HTERT RPE-1 (cell line): Measurements from ENCODE around the gene CC2D2A.

Experiments
- in situ Hi-C: fragments of 300-500 bp; cut with MboI; formaldehyde crosslinking; loops from 4 replicates; pipeline ENCODE4 v1.14.3; 2020; ENCODE audit warnings: low sequenced_read_pairs

CC2D2A gene

DNA sequence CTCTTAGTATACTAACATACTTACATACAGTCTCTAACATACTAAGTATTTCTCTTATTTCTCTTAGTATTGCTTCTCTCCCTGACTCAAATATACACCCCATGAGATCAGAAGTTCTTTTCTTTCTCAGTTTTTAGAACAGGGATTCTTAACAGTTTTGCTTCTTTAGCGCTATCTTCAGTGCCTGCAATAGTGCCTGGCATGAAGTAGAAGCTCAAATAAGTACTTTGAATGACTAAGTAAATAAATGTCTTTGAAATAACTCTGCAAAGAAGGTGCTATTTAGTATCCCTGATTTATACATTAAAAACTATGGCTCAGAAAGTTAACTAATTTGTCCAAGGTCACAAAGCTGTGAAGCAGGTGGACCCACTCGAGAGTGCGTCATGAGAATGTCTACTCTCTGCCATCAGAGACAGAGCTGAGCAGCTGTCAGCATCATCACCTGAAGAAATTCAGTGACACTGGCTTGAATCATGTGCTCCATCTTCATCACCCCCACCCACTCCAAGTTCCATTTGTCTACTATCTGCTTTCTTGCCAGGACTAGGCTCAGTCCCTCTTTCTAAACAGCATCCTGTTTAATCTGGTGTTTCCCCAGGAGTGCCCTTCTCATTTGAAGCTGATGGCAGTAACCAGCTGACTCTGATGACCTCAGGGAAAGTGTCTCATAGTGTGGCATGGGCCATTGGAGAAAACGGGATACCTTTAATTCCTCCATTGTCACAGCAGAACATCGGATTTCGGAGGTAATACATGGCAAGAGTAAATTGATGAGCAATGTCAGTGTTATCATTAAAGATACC, 83.1 kb downstream of the CC2D2A start:
- in situ Hi-C loops: no loop called here

DNA sequence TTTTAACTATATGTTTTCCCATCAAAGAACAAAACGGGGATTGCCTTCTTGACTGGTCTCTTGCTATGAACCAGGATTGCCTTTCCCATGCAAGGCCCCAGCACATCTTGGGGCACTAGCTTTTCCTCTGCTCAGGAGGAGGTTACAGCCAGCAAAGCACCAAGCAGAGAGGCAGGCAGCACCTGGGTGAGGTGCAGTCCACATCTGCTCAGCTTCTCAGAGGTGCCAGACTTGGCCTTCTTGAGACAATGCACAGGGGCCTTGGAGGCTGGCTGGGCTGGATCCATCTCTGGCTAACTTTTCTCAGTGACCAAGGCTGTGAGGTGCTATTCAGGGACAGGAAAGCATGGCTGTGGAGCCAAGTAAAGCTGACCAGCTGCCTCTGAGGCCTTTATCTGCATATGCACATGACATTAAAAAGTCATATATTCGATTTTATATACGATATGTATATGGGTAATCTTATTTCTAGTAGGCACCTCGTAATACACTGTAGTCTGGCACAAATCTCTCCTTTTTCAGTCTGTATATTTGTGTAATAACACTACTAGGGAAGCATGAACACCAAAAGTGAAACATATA, 86.9 kb downstream of the CC2D2A start:
- in situ Hi-C loops: no loop called here

DNA sequence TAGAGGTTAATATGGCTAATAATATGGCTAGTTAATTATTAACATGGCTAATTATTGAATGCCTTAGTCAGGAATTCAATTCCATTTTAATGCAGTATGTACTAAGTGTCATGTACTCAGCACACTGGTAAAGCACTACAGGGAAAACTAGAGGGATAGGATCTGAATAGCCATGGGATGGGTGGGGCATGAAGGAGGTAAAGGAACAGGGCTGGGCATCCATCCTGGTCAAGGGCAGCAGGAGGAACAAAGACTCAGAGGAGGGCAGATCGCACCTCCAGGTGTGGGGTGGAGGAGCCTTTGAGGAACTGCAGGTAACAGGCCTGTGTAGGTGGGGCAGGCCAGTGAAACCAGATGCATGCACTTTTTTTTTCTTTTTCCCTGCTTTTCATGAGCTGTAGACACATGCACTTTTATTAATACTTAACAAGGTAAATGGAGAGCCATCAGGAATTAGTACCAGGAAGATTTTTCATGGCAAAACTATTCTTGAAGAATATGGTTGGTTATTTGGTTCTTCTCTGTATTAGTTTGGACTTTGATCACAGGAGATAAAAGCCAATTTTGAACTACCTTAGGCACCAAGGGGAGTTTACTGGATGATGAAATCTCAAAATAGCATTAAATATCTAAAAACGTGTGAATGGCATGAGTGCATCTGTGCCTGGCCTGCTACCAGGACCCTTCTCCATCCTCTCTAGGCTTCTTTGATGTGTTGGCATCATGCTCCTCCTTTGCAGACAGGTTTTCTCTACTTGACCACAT, 88.3 kb downstream of the CC2D2A start:
- in situ Hi-C loops: no loop called here

DNA sequence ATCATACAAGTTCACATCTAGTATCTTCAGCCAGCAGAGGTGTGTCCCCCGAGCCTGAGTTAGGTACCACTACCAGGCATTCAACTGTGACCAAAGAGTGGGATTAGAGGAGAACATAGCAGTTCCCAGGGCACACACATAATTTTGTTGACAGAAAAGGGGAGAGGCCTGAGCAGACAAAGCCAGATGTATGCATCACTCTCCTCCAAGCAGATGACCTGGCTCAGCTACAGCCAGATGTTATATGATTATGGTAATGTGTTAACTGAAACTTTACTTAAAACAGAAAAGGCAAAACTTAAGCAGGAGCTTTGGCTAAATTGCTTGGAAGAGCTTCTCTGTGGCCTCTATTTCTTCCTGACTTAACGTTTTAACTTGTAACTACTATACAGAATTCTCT, 88.9 kb downstream of the CC2D2A start:
- in situ Hi-C loops: no loop called here

DNA sequence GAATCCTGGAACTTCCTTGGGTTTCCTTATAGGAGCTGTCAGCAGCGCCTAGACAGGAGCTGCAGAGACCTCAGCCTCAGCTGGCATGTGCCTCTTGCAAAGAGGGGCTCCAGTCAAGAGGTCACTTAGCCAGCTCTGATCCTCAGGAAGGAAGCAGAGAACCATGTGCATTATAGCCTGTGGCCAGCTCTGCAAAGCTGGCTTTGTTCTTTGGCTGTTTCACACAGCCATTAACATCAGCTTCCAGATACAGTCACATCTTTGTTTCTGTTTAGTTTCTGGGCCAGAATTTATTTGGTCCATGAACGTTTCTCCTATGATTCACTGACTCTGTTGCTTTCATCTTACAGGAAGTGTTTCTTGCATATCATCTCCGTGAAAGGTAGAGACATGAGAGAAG, 92.4 kb downstream of the CC2D2A start:
- in situ Hi-C loops: no loop called here

DNA sequence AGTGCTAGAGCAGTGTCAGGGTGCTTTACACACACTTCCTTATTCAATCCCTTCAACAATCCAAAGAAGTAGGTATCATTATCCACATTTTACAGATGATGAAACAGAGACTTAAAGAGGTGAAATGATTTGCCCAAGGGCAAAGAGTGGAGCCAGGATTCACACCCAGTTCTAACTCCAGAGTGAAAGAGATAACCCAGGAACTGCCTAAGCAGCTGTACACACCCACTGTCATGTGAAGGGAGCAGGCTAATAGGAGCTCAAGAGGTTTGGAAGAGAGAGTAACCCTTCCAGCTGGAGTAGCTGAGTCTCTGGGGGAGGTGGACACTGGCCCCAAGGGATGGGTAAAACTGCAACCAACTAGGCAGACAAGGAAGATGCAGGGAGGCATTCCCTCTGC, 92.9 kb downstream of the CC2D2A start:
- in situ Hi-C loops: no loop called here

DNA sequence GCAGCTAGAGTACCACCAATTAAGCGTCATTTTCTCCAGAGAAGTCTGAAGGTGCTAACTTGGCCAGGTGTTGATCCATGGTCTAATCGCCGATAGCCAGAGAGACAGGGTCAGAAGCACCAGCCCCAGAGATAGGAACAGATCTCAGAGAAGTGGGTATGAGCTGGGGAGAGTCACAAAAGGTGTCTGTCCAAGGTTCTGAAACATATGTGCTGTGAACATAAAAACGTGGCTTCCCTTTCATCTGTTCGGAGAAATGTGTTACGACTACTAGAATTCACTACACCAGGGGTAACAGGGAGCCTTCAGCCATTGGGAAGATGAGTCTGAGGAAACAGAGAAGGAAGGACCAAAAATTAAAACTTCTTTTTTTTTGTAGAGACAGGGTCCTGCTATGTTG, 94.2 kb downstream of the CC2D2A start:
- in situ Hi-C loops: no loop called here

DNA sequence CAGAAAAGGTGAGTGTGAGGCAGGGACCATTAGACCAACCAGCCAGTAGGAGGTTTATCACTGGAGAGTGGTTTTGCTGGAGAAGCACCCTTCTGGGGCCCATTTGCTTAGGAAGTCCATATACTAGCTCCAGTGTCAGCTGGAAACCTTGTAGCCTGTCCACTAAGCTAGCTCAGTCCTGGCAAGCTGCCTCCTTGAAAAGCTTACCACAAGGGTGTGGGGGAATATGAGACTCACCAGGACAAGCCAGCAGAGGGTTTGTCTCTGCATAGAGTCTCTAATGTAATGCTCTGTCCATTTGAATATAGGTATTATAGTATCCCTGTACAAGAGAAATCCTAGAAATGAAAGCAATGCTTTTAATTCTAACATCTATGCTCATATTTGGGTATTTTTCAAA, 99.1 kb downstream of the CC2D2A start:
- in situ Hi-C loops: no loop called here

DNA sequence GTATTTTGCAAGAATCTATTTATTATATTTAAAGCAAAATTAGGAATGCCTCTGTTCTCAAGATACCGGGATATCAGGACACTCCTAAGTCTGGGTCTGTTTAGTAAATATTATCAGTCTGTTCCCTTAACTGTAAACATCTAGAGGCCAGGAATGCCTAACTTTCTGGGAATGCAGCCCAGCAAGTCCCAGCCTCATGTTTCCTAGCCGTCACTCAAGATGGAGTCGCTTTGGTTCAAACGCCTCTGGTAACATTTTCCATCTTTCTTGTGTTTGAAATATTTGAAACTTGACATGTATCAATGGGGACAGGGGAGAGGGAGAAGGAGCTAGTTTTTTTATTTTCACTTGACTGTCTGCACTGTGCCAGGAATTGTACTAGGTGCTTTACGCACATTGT, 100.1 kb downstream of the CC2D2A start:
- in situ Hi-C loops: no loop called here

DNA sequence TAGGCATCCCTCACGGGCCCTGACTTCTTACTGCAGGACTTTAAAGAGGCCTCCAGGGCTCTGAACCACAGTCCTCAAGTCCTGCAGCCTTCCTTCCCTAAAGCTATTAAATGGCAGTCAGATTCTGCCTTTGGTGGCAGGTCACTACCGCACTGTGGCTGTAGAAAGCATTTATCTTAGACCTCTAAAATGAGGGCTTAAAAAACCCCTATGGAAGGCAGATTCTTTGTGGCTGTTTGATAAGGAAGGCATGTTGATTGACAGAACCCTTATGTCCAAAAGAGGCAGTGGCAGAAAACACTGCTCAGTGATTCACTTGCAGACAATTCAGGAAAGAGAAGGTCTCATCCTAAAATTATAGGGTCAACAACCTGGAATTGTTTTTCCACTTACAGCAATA, 106.3 kb downstream of the CC2D2A start:
- in situ Hi-C loops: no loop called here

DNA sequence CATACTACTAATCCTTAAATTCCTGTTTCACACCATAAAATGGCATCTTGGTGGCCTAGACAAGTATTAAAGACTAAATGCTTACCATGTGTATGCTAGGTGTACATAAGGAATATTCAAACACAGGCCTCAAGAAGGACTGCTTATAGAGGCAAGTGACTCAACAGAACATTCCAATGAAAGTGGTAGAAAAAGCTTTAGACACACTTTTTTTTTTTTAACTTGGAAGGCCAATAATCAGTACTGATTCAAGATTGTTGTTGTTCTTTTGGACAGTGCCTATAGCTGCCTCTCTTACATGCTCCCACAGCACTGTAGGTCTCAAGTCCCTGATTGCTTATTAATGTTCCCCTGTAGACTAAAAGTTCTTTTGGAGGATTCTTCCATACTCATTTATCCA, 107.8 kb downstream of the CC2D2A start:
- in situ Hi-C loops: no loop called here

DNA sequence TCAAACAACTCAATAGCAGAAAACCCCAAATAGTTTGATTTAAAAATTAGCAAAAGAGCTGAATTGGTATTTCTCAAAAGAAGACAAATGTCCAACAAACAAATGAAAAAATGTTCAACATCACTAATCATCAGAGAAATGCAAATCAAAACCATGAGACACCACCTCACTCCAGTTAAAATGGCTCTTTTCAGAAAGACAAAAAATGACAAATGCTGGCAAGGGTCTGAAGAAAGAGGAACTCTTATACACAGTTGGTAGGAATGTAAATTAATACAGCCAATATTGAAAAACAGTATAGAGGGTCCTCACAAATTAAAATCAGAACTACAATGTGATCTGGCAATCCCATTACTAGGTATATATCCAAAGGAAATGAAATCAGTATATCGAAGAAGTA, 115.1 kb downstream of the CC2D2A start:
- in situ Hi-C loops: no loop called here

DNA sequence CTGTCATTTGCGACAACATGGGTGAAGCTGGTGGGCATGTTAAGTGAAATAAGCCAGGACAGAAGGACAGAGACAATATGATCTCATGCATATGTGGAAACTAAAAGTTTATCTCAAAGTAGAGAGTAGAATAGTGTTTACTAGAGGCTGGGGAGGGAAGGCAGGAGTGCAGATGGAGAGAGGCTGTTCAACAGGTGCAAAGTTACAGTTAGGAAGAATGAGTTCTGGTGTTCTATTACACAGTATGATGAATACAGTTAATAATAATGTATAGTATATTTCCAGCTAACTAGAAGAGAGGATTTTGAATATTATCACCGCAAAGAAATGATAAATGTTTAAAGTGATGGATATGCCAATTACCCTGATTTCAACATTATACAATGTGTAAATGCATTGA, 115.6 kb downstream of the CC2D2A start:
- in situ Hi-C loops: no loop called here

DNA sequence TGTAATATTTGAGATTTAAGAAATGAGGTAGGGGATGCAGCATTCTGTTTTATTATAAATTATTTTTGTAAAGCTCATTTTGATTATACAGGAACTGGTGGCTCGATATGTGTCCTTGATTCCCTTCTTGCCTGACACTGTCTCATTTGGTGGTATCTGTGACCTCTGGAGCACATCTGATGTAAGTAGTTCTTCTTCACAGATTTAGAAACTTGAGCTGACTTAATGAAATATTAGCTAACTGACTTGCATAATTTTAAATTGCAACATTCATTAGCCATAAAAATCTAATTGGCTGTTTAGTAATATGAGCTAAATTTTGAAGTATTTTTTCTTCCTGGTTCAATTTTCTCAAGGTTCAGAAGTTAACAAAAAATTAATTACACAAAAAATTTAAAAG, 116.4 kb downstream of the CC2D2A start:
- in situ Hi-C loops: no loop called here

DNA sequence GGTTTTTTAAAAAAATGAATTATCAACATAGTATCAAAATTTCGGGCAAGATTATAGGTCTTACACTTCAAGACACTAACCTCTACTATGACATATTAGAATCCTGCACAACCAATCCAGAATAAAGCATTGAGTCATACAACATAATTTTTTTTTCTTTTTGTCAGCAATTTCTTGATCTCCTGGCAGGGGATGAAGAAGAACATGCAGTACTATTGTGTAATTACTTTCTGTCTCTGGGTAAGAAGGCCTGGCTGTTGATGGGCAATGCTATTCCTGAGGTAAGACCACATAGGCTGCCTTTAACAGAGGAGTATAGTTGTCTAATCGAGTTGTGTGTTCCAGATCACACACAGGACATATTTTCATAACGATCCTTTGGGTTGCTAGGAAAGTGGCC, 118.0 kb downstream of the CC2D2A start:
- in situ Hi-C loops: no loop called here

DNA sequence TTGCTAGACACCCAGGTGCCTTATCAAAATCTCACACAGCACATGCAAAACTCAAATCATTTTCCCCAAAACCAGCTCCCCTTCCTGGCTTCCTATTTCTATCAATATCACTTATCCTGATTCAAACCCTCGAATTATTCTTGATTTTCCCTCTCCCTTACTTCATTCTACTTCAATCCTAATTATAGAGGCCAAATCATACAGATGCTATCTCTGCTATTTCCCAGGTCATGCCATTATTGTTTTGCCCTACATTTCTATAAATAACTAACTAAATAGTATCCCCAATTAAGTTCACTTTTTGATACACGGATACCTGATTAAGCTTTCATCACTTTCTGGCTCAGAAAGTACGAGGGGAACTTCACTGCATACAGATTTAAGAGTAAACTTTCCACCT, 123.1 kb downstream of the CC2D2A start:
- in situ Hi-C loops: no loop called here

DNA sequence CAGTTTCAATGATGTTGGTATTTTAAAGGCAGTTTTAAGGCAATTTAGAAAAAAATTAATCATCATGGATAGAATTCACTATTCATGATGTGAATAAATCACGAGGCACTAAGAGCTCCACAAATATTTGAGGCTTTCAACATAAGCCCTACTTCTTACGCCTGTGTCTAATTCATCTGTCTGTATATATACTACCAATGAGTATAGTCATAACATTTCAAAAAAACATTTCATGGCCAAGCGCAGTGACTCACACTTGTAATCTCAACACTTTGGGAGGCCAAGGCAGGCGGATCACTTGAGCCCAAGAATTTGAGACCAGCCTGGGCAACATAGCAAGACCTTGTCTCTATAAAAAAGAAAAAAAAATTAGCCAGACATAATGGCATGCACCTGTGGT, 129.0 kb downstream of the CC2D2A start:
- in situ Hi-C loops: no loop called here

DNA sequence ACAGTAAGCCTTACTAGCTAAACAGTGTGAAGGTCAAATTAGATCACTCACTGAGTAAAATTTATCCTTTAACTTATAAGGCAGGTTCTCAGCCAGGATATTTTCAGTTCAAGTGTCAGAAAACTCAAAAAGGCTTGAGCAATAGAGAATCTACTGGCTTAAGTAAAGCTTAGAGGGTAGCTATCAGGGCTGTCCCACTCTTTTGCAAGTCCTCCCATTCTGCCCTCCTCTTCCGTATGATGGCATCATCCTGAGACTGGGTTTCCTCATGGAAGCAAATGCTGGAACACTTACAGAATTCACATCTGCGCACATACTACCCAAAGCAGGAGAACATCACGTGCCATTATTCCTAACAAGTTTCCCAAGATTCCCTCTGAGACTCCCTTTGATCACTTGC, 130.5 kb downstream of the CC2D2A start:
- in situ Hi-C loops: no loop called here

DNA sequence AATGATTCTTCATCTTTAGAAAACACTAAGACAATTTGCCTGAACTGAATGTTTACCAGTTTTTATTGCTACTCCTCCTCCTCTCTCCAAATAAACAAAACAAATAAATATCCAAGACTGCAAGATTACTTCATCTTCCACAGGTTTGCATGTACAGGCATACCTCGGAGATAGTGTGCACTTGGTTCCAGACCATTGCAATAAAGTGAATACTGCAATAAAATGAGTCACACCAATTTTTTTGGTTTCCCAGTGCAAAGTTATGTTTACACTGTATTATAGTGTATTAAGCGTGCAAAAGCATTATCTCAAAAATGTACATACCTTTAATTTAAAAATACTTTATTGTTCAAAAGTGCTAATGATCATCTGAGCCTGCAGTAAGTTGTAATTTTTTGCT, 132.2 kb downstream of the CC2D2A start:
- in situ Hi-C loops: no loop called here

DNA sequence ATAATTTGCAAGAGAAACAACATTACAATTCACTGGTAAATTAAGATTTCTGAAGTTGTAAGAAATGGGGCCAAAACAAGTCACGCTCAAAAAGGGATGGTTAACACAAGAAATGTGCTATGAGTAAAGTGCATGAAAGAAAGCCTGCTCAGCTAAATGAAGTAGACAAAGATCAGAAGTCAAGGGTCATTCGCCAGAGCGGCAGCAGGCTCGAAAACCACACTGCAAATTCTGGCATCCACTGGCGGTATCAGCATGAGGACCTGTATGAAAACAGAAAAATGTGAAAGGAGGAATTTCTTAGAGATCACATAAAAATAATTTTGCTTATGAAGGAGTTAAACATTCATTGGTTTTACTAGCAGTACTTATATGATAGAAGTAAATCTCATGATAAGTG, 135.9 kb downstream of the CC2D2A start:
- in situ Hi-C loops: no loop called here

DNA sequence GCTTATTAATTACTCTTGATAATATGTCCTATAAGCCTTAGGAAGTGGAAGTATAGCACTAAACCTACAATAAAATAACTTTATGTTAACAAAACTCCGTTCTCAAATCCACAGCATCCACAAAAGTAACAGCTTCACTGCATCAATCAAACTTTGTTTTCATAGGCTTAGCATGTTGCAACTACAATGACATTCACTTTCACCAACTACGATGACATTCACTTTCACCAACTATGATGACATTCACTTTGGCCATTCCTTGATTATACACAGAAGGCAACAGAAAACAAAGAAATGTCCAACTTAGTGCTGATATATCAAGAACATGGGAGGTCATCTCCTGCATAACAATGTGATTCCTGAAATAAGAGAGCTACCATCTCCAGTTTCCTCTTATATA, 141.2 kb downstream of the CC2D2A start:
- in situ Hi-C loops: no loop called here

DNA sequence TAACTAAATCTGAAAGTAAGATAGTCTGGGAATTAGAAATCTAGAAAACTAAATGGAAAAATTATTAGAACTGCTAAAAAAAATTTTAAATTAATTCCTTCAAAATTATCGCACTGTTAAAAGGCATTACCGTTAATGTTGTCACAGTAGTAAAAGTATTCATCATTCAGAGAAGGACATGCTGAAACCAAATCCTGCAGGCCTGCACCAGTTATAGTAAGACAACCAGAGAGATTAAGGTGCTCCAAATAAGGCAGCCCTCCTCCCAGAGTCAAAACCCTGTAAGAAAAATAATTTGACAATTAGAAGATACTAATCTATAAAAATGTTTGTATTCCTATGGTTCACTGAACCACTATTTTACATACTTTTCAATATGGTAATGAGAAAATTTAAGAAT, 142.5 kb downstream of the CC2D2A start:
- in situ Hi-C loops: no loop called here
